WTC11 (cell line): Measurements from ENCODE around the gene SCNN1B. TPM values are rescaled to one million over a fixed set of nuclear protein-coding genes. Genes with fewer than 3 reads are reported as not detected.

Experiments used
- ATAC-seq: fragments of 200-7000 bp; cut with Tn5 transposase; 2 replicates; pipeline ENCODE4 v1.10.0; 2021; ENCODE audit warnings: mild to moderate bottlenecking, moderate library complexity
- CTCF ChIA-PET: fragments of 300-600 bp; sonication (Branson Sonifier 250); formaldehyde crosslinking; loops from one replicate; lab custom pipeline; 2021; ENCODE audit warnings: antibody characterized with exemption; lab: Charles Lee
- POLR2A ChIA-PET: fragments of 350-600 bp; sonication (Branson Sonifier 250); formaldehyde crosslinking; loops from one replicate; lab custom pipeline; 2021; ENCODE audit warnings: antibody characterized with exemption; lab: Charles Lee
- DNase-seq: peaks from one replicate; pipeline ENCODE4 v3.0.0; 2021; ENCODE audit warnings: low spot score
- H3K27ac Mint-ChIP-seq: 2 replicates; pipeline ENCODE4 v1.8.0; 2021; ENCODE audit warnings: mixed read lengths
- H3K27me3 Mint-ChIP-seq: 2 replicates; pipeline ENCODE4 v1.8.0; 2021; ENCODE audit warnings: low read depth, mild to moderate bottlenecking, moderate library complexity, mixed read lengths
- H3K36me3 Mint-ChIP-seq: 2 replicates; pipeline ENCODE4 v1.8.0; 2021; ENCODE audit warnings: mixed read lengths
- H3K4me1 Mint-ChIP-seq: 2 replicates; pipeline ENCODE4 v1.8.0; 2022; ENCODE audit warnings: mixed read lengths
- H3K4me3 Mint-ChIP-seq: 2 replicates; pipeline ENCODE4 v1.8.0; 2021; ENCODE audit warnings: mild to moderate bottlenecking, moderate library complexity, mixed read lengths
- H3K9me3 Mint-ChIP-seq: 2 replicates; pipeline ENCODE4 v1.8.0; 2021; ENCODE audit warnings: mixed read lengths
- ARID4B ChIP-seq: sonication (generic); formaldehyde crosslinking; IDR thresholded peaks from 2 replicates; pipeline ENCODE4 v1.8.0; 2023; ENCODE audit warnings: missing genetic modification reagents, mild to moderate bottlenecking, borderline replicate concordance
- CREB1 ChIP-seq: sonication (generic); formaldehyde crosslinking; IDR thresholded peaks from 2 replicates; pipeline ENCODE4 v1.8.0; 2023; ENCODE audit warnings: mild to moderate bottlenecking, missing genetic modification reagents
- CTCF ChIP-seq: fragments of 200-600 bp; IDR thresholded peaks from 2 replicates; pipeline ENCODE4 v1.8.0; 2022; ENCODE audit warnings: antibody characterized with exemption
- ESRRA ChIP-seq: sonication (generic); formaldehyde crosslinking; IDR thresholded peaks from 2 replicates; pipeline ENCODE4 v1.8.1; 2022; ENCODE audit warnings: mild to moderate bottlenecking, missing genetic modification reagents, borderline replicate concordance
- ETV6 ChIP-seq: sonication (generic); formaldehyde crosslinking; IDR thresholded peaks from 2 replicates; pipeline ENCODE4 v1.8.1; 2022; ENCODE audit warnings: mild to moderate bottlenecking, missing genetic modification reagents
- FOXP1 ChIP-seq: sonication (generic); formaldehyde crosslinking; IDR thresholded peaks from 2 replicates; pipeline ENCODE4 v1.8.0; 2022; ENCODE audit warnings: missing genetic modification reagents, mild to moderate bottlenecking, moderate library complexity, borderline replicate concordance
- GABPB1 ChIP-seq: sonication (generic); formaldehyde crosslinking; IDR thresholded peaks from 2 replicates; pipeline ENCODE4 v1.8.1; 2023; ENCODE audit warnings: mild to moderate bottlenecking, missing genetic modification reagents
- GRHL2 ChIP-seq: fragments of 250-450 bp; sonication (Bioruptor Pico); IDR thresholded peaks from 2 replicates; pipeline ENCODE4 v1.8.0; 2022; ENCODE audit warnings: mild to moderate bottlenecking, moderate library complexity; ENCODE audit not compliant: insufficient replicate concordance, severe bottlenecking
- GTF2I ChIP-seq: fragments of 250-450 bp; sonication (Bioruptor Pico); conservative IDR thresholded peaks from 2 replicates; pipeline ENCODE4 v1.4.0; 2021; ENCODE audit warnings: mild to moderate bottlenecking
- HMGA2 ChIP-seq: fragments of 250-450 bp; sonication (Bioruptor Pico); IDR thresholded peaks from 2 replicates; pipeline ENCODE4 v1.4.0; 2021; ENCODE audit warnings: mild to moderate bottlenecking, moderate library complexity
- MXD4 ChIP-seq: fragments of 250-450 bp; sonication (Bioruptor Pico); IDR thresholded peaks from 2 replicates; pipeline ENCODE4 v1.8.0; 2021; ENCODE audit warnings: mild to moderate bottlenecking, moderate library complexity, borderline replicate concordance
- NFYB ChIP-seq: sonication (generic); formaldehyde crosslinking; conservative IDR thresholded peaks from 2 replicates; pipeline ENCODE4 v1.8.0; 2022; ENCODE audit warnings: low read depth, missing genetic modification reagents
- PREB ChIP-seq: sonication (generic); formaldehyde crosslinking; IDR thresholded peaks from 2 replicates; pipeline ENCODE4 v1.8.1; 2022; ENCODE audit warnings: mild to moderate bottlenecking, missing genetic modification reagents, moderate library complexity, borderline replicate concordance
- PRRX2 ChIP-seq: fragments of 250-450 bp; sonication (Bioruptor Pico); IDR thresholded peaks from 2 replicates; pipeline ENCODE4 v1.8.0; 2021; ENCODE audit warnings: mild to moderate bottlenecking
- SMAD3 ChIP-seq: sonication (generic); formaldehyde crosslinking; IDR thresholded peaks from 2 replicates; pipeline ENCODE4 v1.8.0; 2022; ENCODE audit warnings: missing genetic modification reagents, mild to moderate bottlenecking, borderline replicate concordance
- USF1 ChIP-seq: sonication (generic); formaldehyde crosslinking; IDR thresholded peaks from 2 replicates; pipeline ENCODE4 v1.8.0; 2022; ENCODE audit warnings: mild to moderate bottlenecking, missing genetic modification reagents
- ZNF263 ChIP-seq: sonication (generic); formaldehyde crosslinking; IDR thresholded peaks from 2 replicates; pipeline ENCODE4 v1.8.1; 2022; ENCODE audit warnings: low read depth, mild to moderate bottlenecking, moderate library complexity, missing genetic modification reagents
- ZNF317 ChIP-seq: sonication (generic); formaldehyde crosslinking; IDR thresholded peaks from 2 replicates; pipeline ENCODE4 v1.8.1; 2023; ENCODE audit warnings: low read depth, mild to moderate bottlenecking, moderate library complexity, missing genetic modification reagents, borderline replicate concordance
- ZNF396 ChIP-seq: fragments of 250-450 bp; sonication (Bioruptor Pico); IDR thresholded peaks from 2 replicates; pipeline ENCODE4 v1.8.0; 2021; ENCODE audit warnings: mild to moderate bottlenecking, moderate library complexity, borderline replicate concordance
- ZNF512 ChIP-seq: sonication (generic); formaldehyde crosslinking; IDR thresholded peaks from 2 replicates; pipeline ENCODE4 v1.8.1; 2022; ENCODE audit warnings: missing genetic modification reagents, borderline replicate concordance
- total RNA-seq: library from RNA; stranded (reverse); gene quantifications from 3 replicates; pipeline ENCODE4 v1.2.3, GENCODE V29; 2021

Gene SCNN1B
- total RNA-seq, 1 experiment from 2014 or later = 4.8 TPM

GRCh38 chr16:23414731-23415130 lies 112.6 kb downstream of the SCNN1B start:
- Mint-ChIP-seq H3K36me3 (peaks cover 28% of the 10 kb centered on the region), H3K27me3 (no peaks in the 10 kb centered on the region), H3K4me3 (no peak overlapping the region), H3K4me1 (peaks cover 7% of the 10 kb centered on the region), H3K27ac (no peak overlapping the region; the same call in 1 of the 2 replicates), H3K9me3 (no peaks in the 10 kb centered on the region)
- no peak for DNase-seq
- ChIA-PET POLR2A (no interaction called here), CTCF (interaction anchor here (0.8 to 3.5 kb wide), 4 partner anchors 16 to 233 kb away, joined by 3 to 16 read pairs (median 6); no protein-coding TSS in a partner anchor)
- TF ChIP-seq GRHL2 = no peak
- TF ChIP-seq GTF2I (CRISPR knock-in tag) = no peak
- TF ChIP-seq ZNF263 (CRISPR knock-in tag) = no peak
- TF ChIP-seq MXD4 (CRISPR knock-in tag) = no peak
- no peak for TF ChIP-seq ETV6 (CRISPR knock-in tag)
- TF ChIP-seq CTCF = no peak
- ATAC-seq = no peak

GRCh38 chr16:23416816-23417215 lies 114.7 kb downstream of the SCNN1B start:
- DNase-seq (no peak), ATAC-seq (no peak)
- ChIA-PET CTCF (interaction anchor here (3.5 kb wide), 1 partner anchor 19 kb away, joined by 16 read pairs; no protein-coding TSS in a partner anchor), POLR2A (no interaction called here)
- Mint-ChIP-seq H3K27me3 (no peaks in the 10 kb centered on the region), H3K36me3 (peaks cover 19% of the 10 kb centered on the region), H3K4me3 (no peak overlapping the region), H3K27ac (no peak overlapping the region), H3K9me3 (no peaks in the 10 kb centered on the region), H3K4me1 (peaks cover 9% of the 10 kb centered on the region)
- TF ChIP-seq SMAD3 (CRISPR knock-in tag) (no peak), ZNF512 (CRISPR knock-in tag) (no peak), CREB1 (no peak), ESRRA (no peak), GABPB1 (CRISPR knock-in tag) (no peak), PRRX2 (CRISPR knock-in tag) (no peak), ZNF317 (no peak), USF1 (CRISPR knock-in tag) (no peak), FOXP1 (CRISPR knock-in tag) (no peak), ARID4B (no peak), PREB (CRISPR knock-in tag) (no peak), ZNF396 (no peak), NFYB (CRISPR knock-in tag) (no peak), HMGA2 (no peak)
